ENCODE data around the gene SRP9.
A peak's percentile ranks its signal among the peaks of the same experiment; 100 is the strongest.
"Not testable (repeated sequence)": the region's sequence is repeated elsewhere in the genome, so short reads cannot be mapped to it uniquely, and the experiment has no call there.

Gene SRP9

GRCh38 chr1:225778337-225778669, 677 bp downstream of the SRP9 start:
- no peak for DNase-seq

DNA sequence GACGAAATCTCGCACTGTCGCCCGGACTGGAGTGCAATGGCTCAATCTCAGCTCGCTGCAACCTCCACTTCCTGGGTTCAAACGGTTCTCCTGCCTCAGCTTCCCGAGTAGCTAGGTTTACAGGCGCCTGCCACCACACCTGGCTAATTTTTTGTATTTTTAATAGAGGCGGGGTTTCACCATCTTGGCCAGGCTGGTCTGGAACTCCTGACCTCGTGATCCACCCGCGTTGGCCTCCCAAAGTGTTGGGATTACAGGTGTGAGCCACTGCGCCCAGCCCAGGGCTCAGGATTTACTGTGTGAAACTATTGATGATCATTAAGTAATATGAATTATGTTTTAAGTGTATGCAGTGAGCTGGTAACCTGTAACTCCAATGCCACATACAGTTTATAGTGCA, 1.5 kb downstream of the SRP9 start:
- not testable (repeated sequence) for DNase-seq

DNA sequence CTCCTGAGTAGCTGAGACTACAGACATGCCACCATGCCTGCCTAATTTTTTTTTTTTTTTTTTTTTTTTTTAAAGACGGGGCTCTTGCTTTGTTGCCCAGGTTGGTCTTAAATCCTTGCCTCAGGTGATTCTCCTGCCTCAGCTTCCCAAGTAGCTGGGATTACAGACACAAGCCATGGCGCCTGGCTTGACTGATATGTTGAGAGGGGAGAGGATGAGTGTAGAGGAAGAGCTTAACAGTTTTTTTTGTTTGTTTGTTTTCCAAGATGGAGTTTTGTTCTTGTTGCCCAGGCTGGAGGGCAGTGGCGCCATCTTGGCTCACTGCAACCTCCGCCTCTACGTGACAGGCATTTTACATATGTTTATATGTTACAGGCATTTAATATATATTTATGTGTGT, 2.5 kb downstream of the SRP9 start:
- no peak for DNase-seq

- no peak for DNase-seq
Observed at GRCh38 chr1:225780630-225781029, 3.0 kb downstream of the SRP9 start.

DNA sequence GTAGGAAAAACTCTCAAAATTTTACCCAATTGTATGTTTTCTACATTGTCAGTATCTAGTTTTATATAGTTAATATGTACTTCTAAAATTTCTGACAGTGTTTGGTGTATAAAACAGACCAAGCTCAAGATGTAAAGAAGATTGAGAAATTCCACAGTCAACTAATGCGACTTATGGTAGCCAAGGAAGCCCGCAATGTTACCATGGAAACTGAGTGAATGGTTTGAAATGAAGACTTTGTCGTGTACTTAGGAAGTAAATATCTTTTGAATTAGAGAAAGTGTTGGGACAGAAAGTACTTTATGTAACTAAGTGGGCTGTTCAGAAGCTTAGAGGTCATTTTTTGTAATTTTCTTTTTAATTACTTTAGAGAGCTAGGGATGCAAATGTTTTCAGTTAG, 11.5 kb downstream of the SRP9 start:
- DNase-seq: not testable (repeated sequence)

DNA sequence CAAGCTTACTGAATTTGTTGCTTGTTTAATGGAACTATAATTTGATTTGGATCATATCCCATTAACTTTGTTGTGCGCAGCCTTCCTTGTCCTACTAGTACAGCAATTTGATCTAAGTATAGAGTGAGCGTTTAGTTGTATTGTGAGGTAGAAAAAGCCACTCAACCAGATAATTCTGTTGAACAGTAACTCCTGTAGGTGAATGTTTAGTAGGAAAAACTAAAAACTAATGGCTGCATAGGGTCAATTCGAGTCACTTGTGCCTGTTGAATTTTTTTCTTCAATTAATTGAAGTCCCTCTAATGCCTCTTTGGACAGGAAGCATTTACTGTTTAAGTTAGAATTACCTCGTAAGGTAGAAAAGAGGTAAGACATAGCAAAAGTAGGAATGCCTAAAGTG, 17.3 kb downstream of the SRP9 start:
- DNase-seq: no peak

- DNase-seq: not testable (repeated sequence)
Observed at GRCh38 chr1:225796097-225796496, 18.5 kb downstream of the SRP9 start.

- not testable (repeated sequence) for DNase-seq
Observed at GRCh38 chr1:225801146-225801545, 23.5 kb downstream of the SRP9 start.

DNA sequence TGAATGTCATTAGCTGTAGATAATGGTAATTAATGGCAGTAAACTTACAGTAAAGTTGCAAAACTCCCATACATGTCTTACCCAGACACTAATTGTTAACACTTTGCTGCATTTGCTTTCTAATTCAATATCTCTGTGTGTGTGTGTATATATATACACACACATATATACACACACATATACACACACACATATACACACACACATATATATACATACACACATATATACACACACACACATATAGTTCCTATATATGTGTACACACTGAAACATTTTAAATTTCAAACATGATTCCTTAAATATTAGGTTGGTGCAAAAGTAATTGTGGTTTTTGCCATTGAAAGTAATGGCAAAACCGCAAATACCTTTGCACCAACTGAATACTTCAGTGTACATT, 28.6 kb downstream of the SRP9 start:
- DNase-seq: no peak

DNA sequence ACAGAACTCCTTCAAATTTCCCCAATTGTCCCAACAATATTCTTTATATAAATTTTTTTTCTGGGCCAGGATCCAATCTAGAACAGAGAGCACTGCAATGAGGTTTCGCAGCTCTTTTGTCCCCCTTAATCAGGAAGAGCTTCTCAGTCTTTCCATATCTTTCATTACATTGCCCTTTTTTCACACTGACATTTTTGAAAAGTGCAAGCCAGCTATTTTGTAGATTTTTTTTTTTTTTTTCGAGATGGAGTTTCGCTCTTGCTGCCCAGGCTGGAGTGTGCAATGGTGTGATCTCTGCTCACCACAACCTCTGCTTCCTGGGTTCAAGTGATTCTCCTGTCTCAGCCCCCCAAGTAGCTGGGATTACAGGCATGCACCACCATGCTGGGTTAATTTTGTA, 29.1 kb downstream of the SRP9 start:
- DNase-seq: not testable (repeated sequence)

GRCh38 chr1:225808136-225808535, 30.5 kb downstream of the SRP9 start:
- no peak for DNase-seq

GRCh38 chr1:225809842-225810578, 32.4 kb downstream of the SRP9 start, which contains the start of gene EPHX1:
Gene EPHX1, plus strand, starts transcription at chr1:225810124. Its CDS starts 18,606 bp downstream, at chr1:225828730.
- DNase-seq: peak; percentile 70

- DNase-seq: not testable (repeated sequence)
Observed at GRCh38 chr1:225810579-225811538, 33.2 kb downstream of the SRP9 start.

DNA sequence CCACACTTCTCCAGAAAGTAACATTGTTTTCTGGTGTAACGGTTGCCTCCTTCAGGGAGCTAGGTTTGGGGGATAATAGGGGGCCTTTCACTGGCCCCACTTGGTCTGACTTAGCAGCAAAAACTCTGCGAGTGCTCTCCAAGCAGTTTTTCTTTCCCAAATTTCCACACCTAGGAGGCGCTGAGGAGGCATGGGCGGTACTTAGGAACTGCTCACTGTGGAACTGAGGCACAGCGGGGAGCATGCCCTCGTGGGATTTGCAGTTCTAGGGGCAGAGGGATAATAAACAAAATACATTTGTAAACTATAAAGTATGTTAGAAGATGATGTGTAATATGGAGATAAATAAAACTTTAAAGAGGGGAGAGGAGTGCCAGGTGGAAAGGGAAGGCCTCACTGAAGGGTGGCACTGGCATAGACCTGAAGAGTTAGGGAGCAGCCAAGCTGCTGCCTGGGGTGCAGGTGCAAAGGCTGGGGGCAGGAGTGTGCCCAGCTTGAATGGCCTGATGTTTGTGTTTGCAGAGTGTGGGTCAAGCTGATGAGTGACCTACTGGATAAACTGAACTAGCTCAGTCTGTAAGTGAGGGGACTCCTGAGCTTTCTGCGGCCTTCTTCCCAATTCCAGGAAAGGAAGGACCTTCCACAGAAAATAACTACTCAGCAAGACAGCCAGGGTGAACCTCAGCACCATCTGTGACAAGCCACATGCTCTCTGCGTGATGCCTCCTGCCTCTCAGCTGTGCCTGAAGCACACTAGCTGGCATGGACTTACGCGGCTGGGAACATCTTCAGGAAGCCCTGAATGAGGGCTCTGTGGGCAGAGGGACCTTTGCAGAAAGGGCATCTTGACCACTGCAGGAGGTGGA, 34.2 kb downstream of the SRP9 start:
- DNase-seq: no peak

- DNase-seq: no peak
Observed at GRCh38 chr1:225812488-225813213, 35.0 kb downstream of the SRP9 start.

DNA sequence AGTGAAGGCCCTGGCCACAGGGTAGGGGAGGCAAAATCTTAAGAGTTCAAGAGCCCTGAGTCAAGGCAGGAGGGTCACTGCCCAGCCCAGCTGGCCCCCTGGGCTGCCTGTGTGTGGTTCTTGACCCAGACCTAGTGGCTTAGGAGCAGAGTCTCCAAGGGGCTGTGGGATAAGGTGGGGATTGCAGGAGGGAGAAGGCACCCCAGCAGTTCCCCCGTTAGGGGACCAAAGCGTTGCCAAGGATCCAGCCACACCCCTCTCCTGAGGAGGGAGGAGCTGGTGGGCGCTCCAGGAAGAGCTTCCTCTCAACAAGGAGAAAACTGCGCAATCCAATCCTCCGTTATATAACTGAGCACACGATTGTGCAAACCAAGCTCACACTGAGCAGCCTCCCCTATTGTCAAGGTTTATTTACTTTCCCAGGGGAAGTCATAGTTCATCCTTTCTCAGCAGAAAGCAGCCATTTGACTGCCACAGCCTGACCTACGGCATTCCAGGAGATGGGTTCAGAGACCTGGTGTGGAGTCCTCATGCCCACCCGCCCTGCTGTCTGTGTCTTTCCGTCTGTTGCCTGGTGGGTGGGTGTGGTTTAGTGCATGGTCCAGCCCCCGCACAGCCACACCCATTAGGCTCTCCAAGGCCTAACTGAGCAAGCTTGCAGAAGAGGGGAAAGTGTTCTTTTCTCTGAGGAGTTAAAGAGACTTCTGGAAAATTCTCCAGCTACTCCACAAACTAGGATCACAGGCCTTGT, 35.8 kb downstream of the SRP9 start:
- DNase-seq: no peak

DNA sequence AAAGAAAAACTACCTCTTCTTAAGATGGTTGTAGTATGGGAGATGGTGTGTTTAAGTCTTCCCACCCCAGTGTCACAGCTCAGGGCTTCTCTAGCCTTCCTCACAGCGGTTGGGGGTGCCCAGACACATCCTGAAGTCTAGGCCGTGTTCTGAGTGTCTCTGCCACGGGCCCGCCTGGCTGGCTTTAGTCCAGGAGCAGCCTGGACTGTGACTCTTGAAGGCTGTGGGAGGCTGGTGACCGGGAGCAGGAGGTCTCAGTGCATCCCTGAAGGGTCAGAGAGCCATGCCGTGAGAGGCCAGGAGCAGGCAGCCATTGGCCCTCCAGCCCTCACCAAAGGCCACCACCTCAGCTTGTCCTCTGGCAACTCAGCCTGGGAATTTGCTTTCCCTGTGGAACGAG, 36.8 kb downstream of the SRP9 start:
- no peak for DNase-seq

DNA sequence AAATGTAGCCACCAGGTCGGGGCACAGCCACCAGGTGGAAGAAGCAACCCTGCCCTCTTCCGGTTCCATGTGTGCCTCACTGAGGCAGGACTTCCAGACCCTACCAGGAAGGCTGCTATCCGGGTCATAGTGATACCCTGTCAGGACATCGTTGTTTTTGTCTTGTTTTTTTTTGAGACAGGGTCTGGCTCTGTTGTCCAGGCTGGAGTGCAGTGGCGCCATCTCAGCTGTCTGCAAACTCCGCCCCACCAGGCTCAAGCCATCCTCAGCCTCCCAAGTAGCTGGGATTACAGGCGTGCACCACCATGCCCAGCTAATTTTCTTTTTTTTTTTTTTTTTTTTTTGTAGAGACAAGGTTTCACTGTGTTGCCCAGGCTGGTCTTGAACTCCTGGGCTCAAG, 37.5 kb downstream of the SRP9 start:
- DNase-seq: not testable (repeated sequence)

DNA sequence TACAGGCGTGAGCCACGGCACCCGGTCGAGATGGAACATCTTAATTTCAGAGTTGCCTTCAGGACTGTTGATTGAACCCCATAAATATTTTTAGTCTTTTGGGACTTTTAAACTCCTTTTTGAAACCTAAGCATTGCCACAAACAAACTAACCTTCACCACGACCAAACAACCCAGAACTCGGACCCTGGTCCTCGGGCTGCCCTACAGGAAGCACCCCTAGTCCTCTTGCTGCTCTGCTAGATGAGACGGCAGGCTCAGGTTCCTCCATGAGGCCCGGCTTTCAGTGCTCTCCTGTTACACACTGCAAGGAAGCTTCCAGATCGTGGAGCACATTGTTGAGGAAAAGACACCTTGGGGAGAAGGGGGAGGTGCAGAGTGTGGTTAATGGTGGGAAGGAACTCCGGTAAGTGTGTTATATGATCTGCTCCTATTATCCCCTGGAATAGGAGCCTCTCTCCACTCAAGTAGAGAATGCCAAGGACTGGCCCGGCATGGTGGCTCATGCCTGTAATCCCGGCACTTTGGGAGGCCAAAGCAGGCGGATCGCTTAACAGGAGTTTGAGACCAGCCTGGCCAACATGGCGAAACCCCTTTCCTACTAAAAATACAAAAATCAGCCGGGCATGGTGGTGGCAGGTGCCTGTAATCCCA, 38.0 kb downstream of the SRP9 start:
- DNase-seq: no peak

GRCh38 chr1:225816643-225817538, 39.3 kb downstream of the SRP9 start:
- DNase-seq: no peak
